Measurements from ENCODE around the gene PRR35. TPM values are rescaled to one million over a fixed set of nuclear protein-coding genes. Genes with fewer than 3 reads are reported as not detected.

Gene PRR35
- total RNA-seq, 2 experiments from 2014 or later, result not detected

DNA sequence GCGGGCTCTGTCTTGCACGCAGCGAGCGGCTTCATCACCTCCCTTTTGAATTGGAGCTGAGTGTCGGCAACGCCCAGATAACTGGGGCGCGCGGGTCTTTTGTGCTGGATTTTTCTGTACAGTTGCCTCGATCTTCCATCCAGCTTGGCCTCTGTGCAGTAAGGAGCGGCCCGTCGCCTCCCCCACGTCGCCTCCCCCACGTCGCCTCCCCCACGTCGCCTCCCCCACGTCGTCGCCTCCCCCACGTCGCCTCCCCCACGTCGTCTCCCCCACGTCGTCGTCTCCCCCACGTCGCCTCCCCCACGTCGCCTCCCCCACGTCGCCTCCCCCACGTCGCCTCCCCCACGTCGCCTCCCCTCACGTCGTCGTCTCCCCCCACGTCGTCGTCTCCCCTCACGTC, 15.7 kb upstream of the PRR35 start:
- Mint-ChIP-seq H3K36me3 (ENCODE audit: low read depth) (peaks cover 9% of the 10 kb centered on the region), H3K27ac (no peak overlapping the region), H3K27me3 (no peaks in the 10 kb centered on the region), H3K4me1 (peaks cover 5% of the 10 kb centered on the region), H3K4me3 (no peak overlapping the region), H3K9me3 (peaks cover 4% of the 10 kb centered on the region)
- CTCF ChIA-PET, result no interaction called here
- no peak for DNase-seq
- POLR2A ChIA-PET, result no interaction called here

DNA sequence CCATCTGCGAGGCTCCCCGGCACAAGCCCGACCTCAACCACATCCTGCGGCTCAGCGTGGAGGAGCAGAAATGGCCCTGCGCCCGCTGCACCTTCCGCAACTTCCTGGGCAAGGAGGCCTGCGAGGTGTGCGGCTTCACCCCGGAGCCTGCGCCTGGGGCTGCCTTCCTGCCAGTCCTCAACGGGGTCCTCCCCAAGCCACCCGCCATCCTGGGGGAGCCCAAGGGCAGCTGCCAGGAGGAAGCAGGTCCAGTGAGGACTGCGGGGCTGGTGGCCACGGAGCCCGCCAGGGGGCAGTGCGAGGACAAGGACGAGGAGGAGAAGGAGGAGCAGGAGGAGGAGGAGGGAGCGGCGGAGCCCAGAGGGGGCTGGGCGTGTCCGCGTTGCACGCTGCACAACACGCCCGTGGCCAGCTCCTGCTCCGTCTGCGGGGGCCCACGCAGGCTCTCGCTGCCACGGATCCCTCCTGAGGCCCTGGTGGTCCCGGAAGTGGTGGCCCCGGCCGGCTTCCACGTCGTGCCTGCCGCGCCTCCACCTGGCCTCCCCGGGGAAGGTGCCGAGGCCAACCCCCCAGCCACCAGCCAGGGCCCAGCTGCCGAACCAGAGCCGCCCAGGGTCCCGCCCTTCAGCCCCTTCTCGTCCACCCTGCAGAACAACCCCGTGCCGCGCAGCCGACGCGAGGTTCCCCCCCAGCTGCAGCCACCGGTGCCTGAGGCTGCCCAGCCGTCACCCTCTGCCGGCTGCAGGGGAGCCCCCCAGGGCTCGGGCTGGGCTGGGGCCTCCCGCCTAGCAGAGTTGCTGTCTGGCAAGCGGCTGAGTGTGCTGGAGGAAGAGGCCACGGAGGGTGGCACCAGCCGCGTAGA, 13.1 kb upstream of the PRR35 start:
- peak; percentile 27 for DNase-seq
- Mint-ChIP-seq H3K9me3 (peaks cover 2% of the 10 kb centered on the region), H3K27me3 (no peaks in the 10 kb centered on the region), H3K4me1 (peaks cover 3% of the 10 kb centered on the region), H3K36me3 (ENCODE audit: low read depth) (peaks cover 7% of the 10 kb centered on the region), H3K27ac (no peak overlapping the region), H3K4me3 (no peak overlapping the region)
- POLR2A ChIA-PET, result no interaction called here
- CTCF ChIA-PET, result interaction anchor here (0.6 kb wide), 1 partner anchor 14 kb away, joined by 3 read pairs; no protein-coding TSS in a partner anchor

DNA sequence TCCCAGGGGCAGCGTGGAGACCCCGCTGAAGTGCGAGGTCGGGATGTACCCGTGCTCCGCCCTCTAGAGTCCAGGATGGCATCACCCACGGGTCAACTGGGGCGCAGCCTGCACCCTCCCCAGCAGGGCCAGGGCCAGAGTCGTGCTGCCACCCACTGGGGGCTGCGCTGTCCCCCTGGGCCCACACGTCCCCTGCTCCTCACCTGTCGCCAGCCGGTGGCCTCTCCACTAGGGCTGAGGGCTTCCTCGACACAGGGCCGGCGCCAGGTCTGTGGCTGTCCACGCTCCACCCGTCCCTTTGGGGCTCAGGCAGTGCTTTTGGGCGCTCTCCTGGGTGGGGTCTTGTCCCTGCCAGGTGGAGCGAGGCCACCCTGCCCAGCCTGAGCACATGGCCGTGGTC, 11.6 kb upstream of the PRR35 start:
- Mint-ChIP-seq H3K36me3 (ENCODE audit: low read depth) (peaks cover 4% of the 10 kb centered on the region), H3K4me3 (no peak overlapping the region), H3K27me3 (no peaks in the 10 kb centered on the region), H3K4me1 (no peaks in the 10 kb centered on the region), H3K27ac (no peak overlapping the region), H3K9me3 (no peaks in the 10 kb centered on the region)
- DNase-seq, result no peak
- ChIA-PET POLR2A (no interaction called here), CTCF (interaction anchor here (1.0 kb wide), 1 partner anchor 14 kb away, joined by 4 read pairs; no protein-coding TSS in a partner anchor)

DNA sequence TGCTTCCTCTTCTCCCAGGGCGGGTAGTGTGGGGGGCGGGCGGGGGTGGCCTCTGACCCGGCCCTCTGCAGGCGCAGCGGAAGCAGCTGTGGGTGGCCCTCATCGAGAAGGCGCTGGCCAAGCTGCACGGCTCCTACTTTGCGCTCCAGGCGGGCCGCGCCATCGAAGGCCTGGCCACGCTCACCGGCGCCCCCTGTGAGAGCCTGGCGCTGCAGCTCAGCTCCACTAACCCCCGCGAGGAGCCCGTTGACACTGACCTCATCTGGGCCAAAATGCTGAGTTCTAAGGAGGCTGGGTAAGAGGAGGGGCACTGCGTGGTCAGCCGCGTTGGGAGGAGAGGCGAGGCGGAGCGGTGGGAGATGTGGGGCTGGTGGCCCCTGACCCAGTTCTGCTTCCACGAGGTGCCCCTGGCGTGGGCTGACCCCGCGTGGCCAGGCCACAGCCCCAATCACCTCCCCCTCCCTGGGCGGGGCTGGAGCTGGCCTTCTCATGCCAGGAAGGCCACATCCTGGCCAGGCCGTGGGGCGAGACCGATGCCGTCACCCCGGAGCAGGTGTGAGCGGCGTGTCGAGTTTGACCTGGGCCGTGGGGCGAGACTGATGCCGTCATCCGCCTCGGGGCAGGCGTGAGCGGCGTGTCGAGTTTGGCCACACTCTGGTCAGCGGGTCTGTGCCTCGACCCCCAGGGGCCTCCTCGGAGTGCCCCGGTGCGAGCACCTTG, 10.5 kb upstream of the PRR35 start:
- CTCF ChIA-PET, result interaction anchor here (0.6 kb wide), 1 partner anchor 13 kb away, joined by 3 read pairs; no protein-coding TSS in a partner anchor
- Mint-ChIP-seq H3K9me3 (no peaks in the 10 kb centered on the region), H3K27ac (no peak overlapping the region), H3K27me3 (no peaks in the 10 kb centered on the region), H3K36me3 (ENCODE audit: low read depth) (peaks cover 4% of the 10 kb centered on the region), H3K4me3 (no peak overlapping the region), H3K4me1 (no peaks in the 10 kb centered on the region)
- no peak for DNase-seq
- POLR2A ChIA-PET, result no interaction called here

DNA sequence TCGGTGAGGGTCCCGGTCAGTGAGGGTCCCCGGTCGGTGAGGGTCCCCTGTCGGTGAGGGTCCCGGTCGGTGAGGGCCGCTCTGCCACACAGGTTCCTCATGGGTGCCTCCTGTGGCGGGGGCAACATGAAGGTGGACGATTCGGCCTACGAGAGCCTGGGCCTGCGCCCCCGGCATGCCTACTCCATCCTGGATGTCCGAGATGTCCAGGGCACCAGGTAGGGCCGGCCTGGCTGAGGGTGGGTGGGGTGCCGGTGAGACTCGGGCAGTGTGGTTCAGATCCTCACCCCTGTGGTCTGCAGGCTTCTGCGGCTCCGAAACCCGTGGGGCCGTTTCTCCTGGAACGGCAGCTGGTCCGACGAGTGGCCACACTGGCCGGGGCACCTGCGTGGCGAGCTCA, 9.0 kb upstream of the PRR35 start:
- no peaks in the 10 kb centered on the region for H3K9me3 Mint-ChIP-seq
- no peaks in the 10 kb centered on the region for H3K36me3 Mint-ChIP-seq (ENCODE audit: low read depth)
- H3K27ac Mint-ChIP-seq, result no peak overlapping the region
- POLR2A ChIA-PET, result no interaction called here
- no peak overlapping the region for H3K4me3 Mint-ChIP-seq
- H3K27me3 Mint-ChIP-seq, result no peaks in the 10 kb centered on the region
- DNase-seq, result no peak
- no peaks in the 10 kb centered on the region for H3K4me1 Mint-ChIP-seq
- CTCF ChIA-PET, result no interaction called here

DNA sequence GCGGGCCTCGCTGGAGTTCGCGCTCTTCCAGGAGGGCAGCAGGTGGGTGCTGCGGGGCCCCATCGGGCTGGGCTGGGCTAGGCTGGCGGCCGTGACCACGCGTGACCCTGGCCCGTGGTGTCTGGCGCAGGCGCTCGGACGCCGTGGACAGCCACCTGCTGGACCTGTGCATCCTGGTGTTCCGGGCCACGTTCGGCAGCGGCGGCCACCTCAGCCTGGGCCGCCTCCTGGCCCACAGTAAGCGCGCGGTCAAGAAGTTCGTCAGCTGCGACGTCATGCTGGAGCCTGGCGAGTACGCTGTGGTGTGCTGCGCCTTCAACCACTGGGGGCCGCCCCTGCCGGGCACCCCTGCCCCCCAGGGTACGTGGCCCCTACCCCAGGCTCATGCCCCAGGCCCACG, 8.0 kb upstream of the PRR35 start:
- Mint-ChIP-seq H3K27me3 (no peaks in the 10 kb centered on the region), H3K27ac (no peak overlapping the region), H3K36me3 (ENCODE audit: low read depth) (no peaks in the 10 kb centered on the region), H3K9me3 (no peaks in the 10 kb centered on the region), H3K4me1 (no peaks in the 10 kb centered on the region), H3K4me3 (no peak overlapping the region)
- CTCF ChIA-PET, result no interaction called here
- POLR2A ChIA-PET, result no interaction called here
- no peak for DNase-seq

DNA sequence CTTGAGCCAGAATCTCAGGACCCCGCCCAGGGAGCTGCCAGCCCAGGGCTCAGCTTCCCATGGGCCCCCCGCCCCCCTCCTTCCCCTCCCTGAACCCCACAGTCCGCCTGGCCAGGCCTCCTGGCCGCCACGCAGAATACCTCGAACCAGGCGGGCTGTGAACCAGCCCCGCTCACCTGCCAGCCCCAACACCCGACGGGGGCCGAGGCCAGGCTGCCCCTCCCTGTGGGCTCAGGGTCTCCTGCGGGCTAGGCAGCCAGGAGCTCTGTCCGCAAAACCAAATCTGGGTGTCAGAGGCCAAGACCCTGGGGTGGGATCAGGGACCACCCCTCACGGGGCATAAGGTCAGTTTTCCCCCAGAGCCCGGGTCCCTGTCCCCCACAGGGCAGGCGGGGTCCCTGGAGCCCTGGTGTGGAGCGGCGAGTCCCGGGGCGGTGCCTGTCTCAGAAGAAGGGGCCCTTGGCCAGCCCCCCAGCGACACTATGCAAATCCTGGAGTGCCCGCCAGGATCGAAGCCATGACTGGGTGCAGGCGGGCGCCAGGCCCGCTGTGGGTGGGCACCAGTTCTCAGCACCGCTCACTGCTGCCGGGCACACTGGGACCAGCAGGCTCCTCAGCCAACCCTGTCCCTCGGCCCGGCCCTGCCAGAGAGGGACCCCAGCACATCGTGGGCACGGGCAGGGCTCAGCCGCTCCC, 6.4 kb upstream of the PRR35 start:
- Mint-ChIP-seq H3K36me3 (ENCODE audit: low read depth) (no peaks in the 10 kb centered on the region), H3K27me3 (peaks cover 4% of the 10 kb centered on the region)
- POLR2A ChIA-PET, result no interaction called here

DNA sequence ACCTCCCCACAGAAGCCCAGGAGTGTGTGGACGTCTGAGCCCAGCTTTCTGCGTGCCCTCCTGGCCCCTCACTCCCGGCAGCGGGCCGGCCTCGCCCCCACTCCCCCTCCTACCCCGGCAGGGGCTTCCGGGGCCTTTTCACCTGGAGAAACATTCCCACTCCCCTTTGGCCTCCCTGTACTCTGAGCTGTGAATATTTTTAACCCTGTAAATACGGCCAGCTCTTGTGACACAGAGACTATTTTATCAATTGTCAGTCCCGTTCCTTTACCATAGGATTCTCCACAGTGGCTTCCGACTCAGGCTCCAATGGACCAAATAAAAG, 5.9 kb upstream of the PRR35 start:
- Mint-ChIP-seq H3K4me1 (no peaks in the 10 kb centered on the region), H3K27ac (no peak overlapping the region), H3K4me3 (no peak overlapping the region), H3K27me3 (peaks cover 4% of the 10 kb centered on the region), H3K36me3 (ENCODE audit: low read depth) (no peaks in the 10 kb centered on the region), H3K9me3 (no peaks in the 10 kb centered on the region)
- DNase-seq, result no peak
- POLR2A ChIA-PET, result no interaction called here
- CTCF ChIA-PET, result no interaction called here

More for the DNA sequence above, 6.4 kb upstream of the PRR35 start:
- CTCF ChIA-PET, result no interaction called here
- no peak for DNase-seq
- Mint-ChIP-seq H3K4me1 (no peaks in the 10 kb centered on the region), H3K4me3 (no peak overlapping the region), H3K27ac (no peak overlapping the region), H3K9me3 (no peaks in the 10 kb centered on the region)

DNA sequence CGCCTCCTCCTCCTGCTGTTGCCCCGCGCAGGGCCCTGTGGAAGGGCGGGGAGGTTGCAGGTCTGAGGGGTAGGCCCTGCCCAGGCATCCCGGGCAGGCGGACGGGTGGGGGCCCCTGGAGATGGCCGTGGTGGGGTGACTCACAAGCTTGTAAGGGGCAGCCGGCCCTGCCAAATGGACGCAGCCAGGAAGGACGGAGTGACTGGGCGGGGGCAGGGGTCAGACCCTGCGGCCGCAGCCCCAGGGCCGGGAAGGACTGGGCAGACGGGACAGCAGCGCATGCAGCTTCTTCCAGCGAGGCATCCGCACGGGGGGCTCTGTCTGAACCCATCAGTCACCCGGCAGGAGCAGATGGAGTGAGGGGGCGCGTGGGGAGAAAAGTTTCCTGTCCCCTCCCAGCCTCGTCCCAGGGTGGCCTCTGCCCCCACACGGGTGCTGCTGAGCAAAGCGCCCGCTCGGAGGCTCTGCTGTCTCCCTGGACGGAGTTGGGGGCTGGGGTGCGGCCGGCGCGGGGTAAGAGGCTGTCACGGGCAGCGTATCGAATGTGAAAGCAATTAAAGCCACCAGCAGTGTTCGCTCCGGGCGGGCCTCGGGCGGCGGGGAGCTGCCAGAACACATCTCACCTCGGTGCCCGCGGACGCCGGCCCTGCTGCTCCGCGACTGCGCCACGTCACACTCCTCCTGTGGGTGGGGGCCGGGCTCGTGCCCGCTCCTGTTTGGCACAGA, 5.4 kb upstream of the PRR35 start:
- ChIA-PET POLR2A (no interaction called here), CTCF (no interaction called here)
- no peaks in the 10 kb centered on the region for H3K4me1 Mint-ChIP-seq
- no peak for DNase-seq
- H3K4me3 Mint-ChIP-seq, result no peak overlapping the region
- no peaks in the 10 kb centered on the region for H3K9me3 Mint-ChIP-seq
- H3K27me3 Mint-ChIP-seq, result peaks cover 7% of the 10 kb centered on the region
- H3K27ac Mint-ChIP-seq, result no peak overlapping the region
- H3K36me3 Mint-ChIP-seq (ENCODE audit: low read depth), result no peaks in the 10 kb centered on the region

DNA sequence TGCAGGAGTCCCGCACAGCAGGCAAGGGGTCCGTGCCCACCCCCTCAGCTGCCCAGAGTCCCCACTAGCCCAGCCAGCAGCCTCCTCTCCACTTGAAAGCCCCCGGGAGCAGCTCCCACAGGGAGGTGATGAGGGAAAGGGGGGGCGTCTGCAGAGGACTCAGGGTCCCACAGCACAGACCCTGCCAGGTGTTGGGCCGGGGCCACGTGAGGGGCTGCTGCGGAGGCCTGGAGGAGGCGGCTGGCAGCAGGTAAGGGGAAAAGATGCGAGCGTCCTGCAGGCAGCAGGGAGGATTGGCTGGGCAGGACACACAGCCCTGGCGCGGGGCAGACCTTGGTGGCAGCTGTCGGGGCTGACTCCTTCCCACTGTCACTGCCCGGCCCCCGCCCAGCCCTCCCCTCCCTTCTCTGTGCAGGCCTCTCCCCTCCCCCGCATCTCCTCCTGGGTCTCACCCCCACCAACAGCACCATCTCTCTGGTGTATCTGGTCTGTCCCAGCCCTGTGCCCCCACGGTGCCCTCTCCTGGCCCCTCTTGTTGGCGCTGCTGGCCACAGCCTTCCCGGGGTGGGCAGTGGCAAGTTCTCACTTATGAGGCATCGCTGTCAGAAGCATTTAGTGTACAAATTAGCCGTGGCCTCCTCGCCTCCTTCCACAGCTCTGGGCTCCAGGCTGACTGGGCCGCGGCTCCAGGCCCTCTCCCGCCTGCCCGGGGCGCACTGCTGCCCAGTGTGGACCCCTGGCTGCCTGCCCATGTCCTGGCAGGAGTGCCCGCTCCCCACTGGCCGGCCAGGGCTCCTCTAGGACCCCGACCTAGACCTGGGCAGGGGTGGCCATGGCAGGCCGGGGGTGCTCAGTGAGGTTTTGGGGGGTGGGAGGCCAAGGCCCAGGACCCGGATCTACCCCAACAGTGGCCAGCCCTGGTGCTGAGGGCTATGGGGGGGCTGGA, 4.4 kb upstream of the PRR35 start:
- POLR2A ChIA-PET, result no interaction called here
- Mint-ChIP-seq H3K9me3 (no peaks in the 10 kb centered on the region), H3K4me3 (no peak overlapping the region)

DNA sequence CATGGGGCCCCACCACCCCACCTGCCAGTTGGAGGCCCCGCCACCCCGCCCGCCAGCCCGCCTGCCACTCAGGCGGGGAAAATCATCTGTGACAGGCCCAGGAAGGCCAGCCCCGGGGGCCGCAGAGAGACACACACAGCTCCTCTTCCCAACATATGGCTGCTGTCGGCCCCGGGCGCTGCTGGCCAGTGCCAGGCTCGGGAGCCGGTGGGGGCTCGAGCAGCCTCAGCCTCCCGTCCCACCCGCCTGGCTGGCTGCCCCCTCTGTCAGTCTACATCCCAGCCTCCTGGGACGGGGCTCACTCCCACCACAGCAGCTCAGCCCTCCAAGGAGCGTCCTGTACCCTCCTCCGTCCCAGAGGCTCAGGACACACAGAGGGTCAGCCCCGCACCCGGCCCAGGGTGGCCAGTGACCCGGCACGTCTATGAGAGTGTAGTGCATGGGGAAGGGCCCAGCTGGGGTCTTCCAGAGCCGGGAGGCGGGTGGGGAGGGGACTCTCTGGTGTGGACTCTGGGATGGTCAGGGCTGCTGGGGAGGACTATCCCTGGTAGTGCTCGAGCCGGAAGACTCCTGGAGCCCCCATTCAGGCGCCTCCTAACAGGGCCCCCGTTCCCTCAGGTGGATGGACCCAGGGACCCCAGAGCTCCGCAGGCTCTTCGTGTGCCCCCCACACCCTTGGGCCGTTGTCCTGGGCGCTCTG, 3.6 kb upstream of the PRR35 start:
- no peak overlapping the region for H3K4me3 Mint-ChIP-seq
- H3K4me1 Mint-ChIP-seq, result no peaks in the 10 kb centered on the region
- no peak for DNase-seq
- ChIA-PET CTCF (interaction anchor here (1.4 kb wide), 1 partner anchor 10 kb away, joined by 3 read pairs; the partner anchor contains the start of gene NHLRC4), POLR2A (no interaction called here)
- peaks cover 7% of the 10 kb centered on the region for H3K27me3 Mint-ChIP-seq
- no peak overlapping the region for H3K27ac Mint-ChIP-seq
- H3K36me3 Mint-ChIP-seq (ENCODE audit: low read depth), result no peaks in the 10 kb centered on the region
- H3K9me3 Mint-ChIP-seq, result no peaks in the 10 kb centered on the region

More for the DNA sequence above, 4.4 kb upstream of the PRR35 start:
- Mint-ChIP-seq H3K4me1 (no peaks in the 10 kb centered on the region), H3K27me3 (peaks cover 7% of the 10 kb centered on the region), H3K27ac (no peak overlapping the region), H3K36me3 (ENCODE audit: low read depth) (no peaks in the 10 kb centered on the region)
- CTCF ChIA-PET, result no interaction called here
- DNase-seq, result no peak

Data from activated CD4-positive, alpha-beta T cell treated with anti-CD3 and anti-CD28 coated beads, Interleukin-2, amount 10 ng/mL, durations not matched to agents 7 days and 5 days (primary cell).